Stimulated activated naive B cell treated with anti-CD40 and anti-IgM and Interleukin-4, amounts not matched to agents 10 μg/mL and 1 μg/mL and 100 μg/mL, for 72 hours (primary cell): ENCODE results near the gene SHE.

Source experiments
- ATAC-seq, 2 donors: fragments of 150-1000 bp; cut with Tn5 transposase; replicated peaks; 2 replicates each; pipeline ENCODE4 v1.10.0; 2021; ENCODE audit warnings: moderate library complexity in 1 of 2
- DNase-seq: peaks from one replicate; pipeline ENCODE4 v3.0.0; 2021
- H3K27ac Mint-ChIP-seq: one replicate; pipeline ENCODE4 v1.8.0; 2022; ENCODE audit warnings: mild to moderate bottlenecking, mixed read lengths
- H3K27me3 Mint-ChIP-seq, 2 donors: one replicate each; pipeline ENCODE4 v1.8.0; 2022; ENCODE audit warnings: mixed read lengths in 2 of 2
- H3K36me3 Mint-ChIP-seq, 2 donors: one replicate each; pipeline ENCODE4 v1.8.0; 2022; ENCODE audit warnings: mixed read lengths in 2 of 2, mild to moderate bottlenecking in 1 of 2
- H3K4me1 Mint-ChIP-seq, 2 donors: one replicate each; pipeline ENCODE4 v1.8.0; 2022; ENCODE audit warnings: mixed read lengths in 2 of 2, mild to moderate bottlenecking in 1 of 2
- H3K4me3 Mint-ChIP-seq, 2 donors: one replicate each; pipeline ENCODE4 v1.8.0; 2022; ENCODE audit warnings: mild to moderate bottlenecking in 2 of 2, mixed read lengths in 2 of 2, moderate library complexity in 1 of 2
- H3K9me3 Mint-ChIP-seq, 2 donors: one replicate each; pipeline ENCODE4 v1.8.0; 2022; ENCODE audit warnings: mixed read lengths in 2 of 2, mild to moderate bottlenecking in 1 of 2

The SHE gene

GRCh38 chr1:154502066-154502743 is at the start of gene SHE, which contains the start of gene TDRD10:
SHE (minus strand) TSS chr1:154502412; CDS start chr1:154502026, 386 bp downstream.
TDRD10 (plus strand) TSS chr1:154502219; CDS start chr1:154506904, 4,685 bp downstream.
- Mint-ChIP-seq H3K4me1 (peaks cover 5 to 11% of the 10 kb centered on the region in 2 donors), H3K36me3 (peaks cover 1 to 4% of the 10 kb centered on the region in 2 donors), H3K9me3 (peaks cover 0 to 3% of the 10 kb centered on the region in 2 donors), H3K4me3 (peak within 1 kb of the TSS; percentile 59 to 66), H3K27me3 (peaks cover 40 to 63% of the 10 kb centered on the region in 2 donors), H3K27ac (no peak within 1 kb of the TSS)
- DNase-seq (no peak), ATAC-seq (peak; percentile 34 to 35)

- no peaks in the 10 kb centered on the region for H3K27me3 Mint-ChIP-seq
- H3K36me3 Mint-ChIP-seq: peaks cover 31 to 73% of the 10 kb centered on the region in 2 donors
- no peak for ATAC-seq
- no peak for DNase-seq
- H3K4me1 Mint-ChIP-seq: peaks cover 23 to 58% of the 10 kb centered on the region in 2 donors
- no peak overlapping the region for H3K4me3 Mint-ChIP-seq
- H3K9me3 Mint-ChIP-seq: no peaks in the 10 kb centered on the region
- peak overlapping the region; percentile 59 for H3K27ac Mint-ChIP-seq
Observed at GRCh38 chr1:154551474-154551873, 49.3 kb upstream of the SHE start.

DNA sequence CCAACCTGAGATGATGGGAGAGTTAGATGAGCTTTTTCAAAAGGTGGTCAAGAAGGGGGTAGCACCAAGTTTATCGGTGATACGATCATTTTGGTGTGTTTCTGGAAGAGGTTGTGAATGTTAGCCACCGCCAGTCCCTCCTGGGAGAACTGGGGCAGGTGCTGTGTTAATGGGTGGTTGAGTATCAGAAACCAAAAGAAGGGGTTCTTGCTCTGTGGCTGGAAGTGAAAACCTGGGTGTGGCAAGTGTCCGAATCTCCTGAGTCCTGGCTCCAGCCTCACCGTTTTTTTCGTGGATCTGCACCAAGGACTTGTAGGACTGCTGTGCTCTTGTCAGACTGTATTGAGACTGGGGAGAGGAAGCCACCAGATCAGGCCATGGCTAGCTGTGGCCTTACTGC is 48.4 kb upstream of the SHE start:
- H3K4me1 Mint-ChIP-seq: peaks cover 19 to 50% of the 10 kb centered on the region in 2 donors
- no peaks in the 10 kb centered on the region for H3K27me3 Mint-ChIP-seq
- DNase-seq: no peak
- H3K4me3 Mint-ChIP-seq: no peak overlapping the region
- H3K9me3 Mint-ChIP-seq: no peaks in the 10 kb centered on the region
- H3K27ac Mint-ChIP-seq: peak overlapping the region; percentile 2
- H3K36me3 Mint-ChIP-seq: peaks cover 30 to 66% of the 10 kb centered on the region in 2 donors
- no peak for ATAC-seq

GRCh38 chr1:154550070-154550469 is 47.9 kb upstream of the SHE start:
- H3K36me3 Mint-ChIP-seq: peaks cover 26 to 61% of the 10 kb centered on the region in 2 donors
- no peak for DNase-seq
- ATAC-seq: no peak
- no peak overlapping the region for H3K4me3 Mint-ChIP-seq
- peak overlapping the region; percentile 2 for H3K27ac Mint-ChIP-seq
- H3K4me1 Mint-ChIP-seq: peaks cover 19 to 44% of the 10 kb centered on the region in 2 donors
- H3K27me3 Mint-ChIP-seq: peaks cover 0 to 2% of the 10 kb centered on the region in 2 donors
- no peaks in the 10 kb centered on the region for H3K9me3 Mint-ChIP-seq

GRCh38 chr1:154549202-154549770 is 47.1 kb upstream of the SHE start:
- DNase-seq (no peak), ATAC-seq (no peak)
- Mint-ChIP-seq H3K27ac (no peak overlapping the region), H3K36me3 (peaks cover 22 to 54% of the 10 kb centered on the region in 2 donors), H3K4me3 (no peak overlapping the region), H3K9me3 (no peaks in the 10 kb centered on the region), H3K27me3 (peaks cover 4 to 9% of the 10 kb centered on the region in 2 donors), H3K4me1 (peaks cover 19 to 44% of the 10 kb centered on the region in 2 donors)

GRCh38 chr1:154548028-154548427 is 45.8 kb upstream of the SHE start:
- Mint-ChIP-seq H3K4me1 (peaks cover 17 to 37% of the 10 kb centered on the region in 2 donors), H3K9me3 (no peaks in the 10 kb centered on the region), H3K27me3 (peaks cover 4 to 9% of the 10 kb centered on the region in 2 donors), H3K36me3 (peaks cover 16 to 44% of the 10 kb centered on the region in 2 donors), H3K4me3 (no peak overlapping the region), H3K27ac (no peak overlapping the region)
- DNase-seq (no peak), ATAC-seq (no peak)

GRCh38 chr1:154547105-154547732 is 45.0 kb upstream of the SHE start:
- Mint-ChIP-seq H3K36me3 (peaks cover 14 to 37% of the 10 kb centered on the region in 2 donors), H3K27me3 (peaks cover 4 to 10% of the 10 kb centered on the region in 2 donors), H3K9me3 (no peaks in the 10 kb centered on the region), H3K4me3 (no peak overlapping the region), H3K27ac (no peak overlapping the region), H3K4me1 (peaks cover 17 to 31% of the 10 kb centered on the region in 2 donors)
- DNase-seq (no peak), ATAC-seq (no peak)

GRCh38 chr1:154546264-154547063 is 44.3 kb upstream of the SHE start:
- Mint-ChIP-seq H3K4me3 (no peak overlapping the region), H3K9me3 (no peaks in the 10 kb centered on the region), H3K27ac (no peak overlapping the region), H3K27me3 (peaks cover 10 to 15% of the 10 kb centered on the region in 2 donors), H3K4me1 (peaks cover 15 to 24% of the 10 kb centered on the region in 2 donors), H3K36me3 (peaks cover 9 to 30% of the 10 kb centered on the region in 2 donors)
- peak; percentile 90 to 91 for ATAC-seq
- DNase-seq: peak; percentile 43

DNA sequence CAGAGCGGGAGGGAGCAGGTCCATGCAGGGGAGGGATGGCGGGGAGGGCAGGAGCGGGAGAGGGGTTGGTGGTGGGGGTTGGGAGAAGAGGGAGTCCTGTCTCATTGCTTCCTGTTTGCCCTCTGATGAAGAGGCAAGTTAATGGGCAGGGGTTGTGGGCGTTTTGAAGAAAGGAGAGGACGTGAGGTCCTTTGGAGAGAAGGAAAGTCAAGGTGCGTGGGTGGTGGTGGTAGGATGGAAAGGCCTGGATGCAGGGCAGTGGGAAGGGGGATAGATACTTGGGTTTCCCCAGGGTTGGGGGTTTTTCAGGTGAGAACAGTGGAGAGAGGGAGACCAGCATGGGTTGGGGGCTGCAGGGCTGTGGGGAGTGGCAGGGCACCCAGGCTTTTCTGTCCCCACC is 39.0 kb upstream of the SHE start:
- Mint-ChIP-seq H3K4me3 (no peak overlapping the region), H3K27me3 (peaks cover 20 to 29% of the 10 kb centered on the region in 2 donors), H3K27ac (no peak overlapping the region), H3K4me1 (no peaks in the 10 kb centered on the region), H3K36me3 (no peaks in the 10 kb centered on the region), H3K9me3 (no peaks in the 10 kb centered on the region)
- DNase-seq (no peak), ATAC-seq (no peak)

DNA sequence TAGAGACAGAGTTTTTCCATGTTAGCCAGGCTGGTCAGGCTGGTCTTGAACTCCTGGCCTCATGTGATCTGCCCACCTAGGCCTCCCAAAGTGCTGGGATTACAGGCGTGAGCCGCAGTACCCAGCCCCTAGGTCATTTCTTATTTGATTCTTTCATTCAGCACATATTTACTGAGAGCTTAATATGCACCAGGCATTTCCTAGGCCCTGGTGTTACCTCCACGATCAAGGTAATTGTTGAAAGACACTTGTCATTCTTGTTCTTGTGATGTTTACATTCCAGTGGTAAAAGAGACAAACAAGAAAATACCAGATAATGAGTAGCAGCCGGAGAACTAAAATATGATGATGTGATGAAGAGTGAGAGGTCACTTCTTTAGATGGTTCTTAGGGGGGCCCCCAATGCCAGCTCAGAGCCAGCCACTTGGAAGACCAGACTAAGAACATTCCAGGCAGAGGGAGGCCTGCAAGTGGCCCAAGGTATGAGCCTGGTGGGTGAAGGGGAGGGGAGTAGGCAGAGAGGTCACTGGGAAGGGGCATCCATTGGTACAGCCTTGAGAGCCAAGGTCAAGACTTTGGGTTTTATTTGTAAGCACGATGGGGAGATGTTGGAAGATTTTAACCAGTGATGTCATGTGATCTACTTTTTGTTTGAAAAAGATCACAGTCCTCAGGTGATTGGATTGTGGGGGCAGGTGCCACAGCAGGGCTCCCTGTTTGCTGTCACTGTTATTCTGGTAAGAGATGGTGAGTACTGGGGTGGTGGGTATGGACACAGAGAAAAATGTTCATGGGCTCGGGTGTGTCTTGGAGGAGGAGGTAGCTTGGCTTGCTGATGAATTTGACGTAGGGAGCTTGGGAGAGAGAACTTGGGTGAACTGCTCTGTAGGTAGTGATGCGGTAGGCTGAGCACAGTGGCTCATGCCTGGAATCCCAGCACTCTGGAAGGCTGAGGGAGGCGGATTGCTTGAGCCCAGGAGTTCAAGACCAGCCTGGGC is 37.6 kb upstream of the SHE start:
- Mint-ChIP-seq H3K4me1 (no peaks in the 10 kb centered on the region), H3K9me3 (peaks cover 2 to 4% of the 10 kb centered on the region in 2 donors), H3K27ac (peak overlapping the region; percentile 38), H3K36me3 (peaks cover 0 to 4% of the 10 kb centered on the region in 2 donors), H3K4me3 (no peak overlapping the region), H3K27me3 (peaks cover 25 to 33% of the 10 kb centered on the region in 2 donors)
- no peak for ATAC-seq
- DNase-seq: no peak

- no peaks in the 10 kb centered on the region for H3K4me1 Mint-ChIP-seq
- H3K27me3 Mint-ChIP-seq: peaks cover 23 to 30% of the 10 kb centered on the region in 2 donors
- peaks cover 3 to 4% of the 10 kb centered on the region in 2 donors for H3K9me3 Mint-ChIP-seq
- no peak overlapping the region for H3K27ac Mint-ChIP-seq
- H3K36me3 Mint-ChIP-seq: peaks cover 0 to 4% of the 10 kb centered on the region in 2 donors
- H3K4me3 Mint-ChIP-seq: no peak overlapping the region
- ATAC-seq: no peak
- no peak for DNase-seq
Observed at GRCh38 chr1:154536570-154536969, 34.4 kb upstream of the SHE start.

- ATAC-seq: no peak
- Mint-ChIP-seq H3K9me3 (peaks cover 4 to 6% of the 10 kb centered on the region in 2 donors), H3K36me3 (peaks cover 0 to 4% of the 10 kb centered on the region in 2 donors), H3K4me1 (no peaks in the 10 kb centered on the region), H3K27me3 (peaks cover 16 to 18% of the 10 kb centered on the region in 2 donors), H3K4me3 (no peak overlapping the region), H3K27ac (no peak overlapping the region)
- no peak for DNase-seq
Observed at GRCh38 chr1:154533952-154534844, 32.0 kb upstream of the SHE start.
